ENCODE data around the gene VENTX.

VENTX gene

DNA sequence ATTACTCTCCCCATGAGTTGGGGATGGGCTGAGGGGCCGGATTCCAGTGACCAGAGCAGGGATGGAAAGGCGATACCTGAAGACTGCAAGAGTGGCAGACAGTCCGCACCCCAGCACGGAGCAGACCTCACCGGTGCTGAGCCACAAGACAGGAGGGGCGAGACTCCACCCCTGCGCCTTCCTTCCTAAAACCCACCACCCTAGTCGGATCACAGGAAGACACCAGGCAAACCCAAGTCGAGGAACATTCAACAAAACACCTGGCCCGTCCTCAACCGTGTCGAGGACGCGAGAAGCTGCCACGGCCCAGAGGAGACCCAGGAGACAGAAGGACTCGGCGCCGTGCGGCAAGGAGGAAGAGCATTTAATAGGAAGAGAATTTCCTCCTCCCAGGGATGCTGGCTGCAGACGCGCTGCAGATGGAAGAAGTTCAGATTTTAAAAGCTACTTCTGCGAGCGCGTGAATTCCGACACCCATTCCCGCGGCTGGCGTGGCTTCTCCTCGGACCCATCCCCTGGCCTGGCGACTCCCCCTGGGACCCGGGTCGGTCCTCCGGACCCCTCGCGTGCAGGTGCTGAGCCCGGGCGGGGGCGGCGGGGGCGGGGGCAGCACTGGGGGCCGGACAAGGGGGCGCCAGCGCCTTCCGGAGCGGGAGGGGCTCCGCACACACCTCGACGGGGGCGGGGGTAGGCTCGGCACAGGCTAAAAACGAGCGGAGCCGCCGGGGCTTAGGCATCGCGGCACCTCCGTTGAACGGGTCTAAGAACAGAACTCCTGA, 8.2 kb upstream of the VENTX start (continued):
- TF ChIP-seq POU6F1 (CRISPR knock-in tag; IDR thresholded peaks at IDR 0.05; ENCODE audit: borderline replicate concordance, low read depth) (no peak), RARB (CRISPR knock-in tag; IDR thresholded peaks at IDR 0.05) (no peak), ZNF8 (CRISPR knock-in tag; IDR thresholded peaks at IDR 0.05) (no peak), BACH2 (CRISPR knock-in tag; IDR thresholded peaks at IDR 0.05; ENCODE audit: borderline replicate concordance) (no peak), ISL1 (CRISPR knock-in tag; IDR thresholded peaks at IDR 0.05) (no peak), CSDC2 (CRISPR knock-in tag; IDR thresholded peaks at IDR 0.05) (no peak), ZNF565 (CRISPR knock-in tag; conservative IDR thresholded peaks at IDR 0.05; ENCODE audit: low read depth) (no peak), ZFP3 (CRISPR knock-in tag; IDR thresholded peaks at IDR 0.05) (no peak), ZC3H10 (CRISPR knock-in tag; IDR thresholded peaks at IDR 0.05) (no peak), TCF4 (CRISPR knock-in tag; IDR thresholded peaks at IDR 0.05; ENCODE audit: borderline replicate concordance) (no peak), GLIS3 (CRISPR knock-in tag; IDR thresholded peaks at IDR 0.05) (no peak)

DNA sequence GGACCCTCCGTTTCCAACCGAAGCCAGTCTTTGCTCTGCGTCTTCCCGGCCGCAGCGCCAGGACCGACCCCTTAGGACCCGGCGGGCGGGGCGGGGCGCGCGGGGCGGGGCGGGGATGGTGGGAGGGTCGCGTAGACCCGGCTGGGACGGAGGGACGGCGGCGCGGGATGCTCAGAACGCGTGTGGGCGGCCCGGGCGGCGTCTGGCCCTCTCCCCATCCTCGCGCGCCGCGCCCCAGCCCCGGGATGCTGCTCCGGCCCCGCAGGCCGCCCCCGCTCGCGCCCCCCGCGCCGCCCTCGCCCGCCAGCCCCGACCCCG, 7.7 kb upstream of the VENTX start, which contains the start of gene UTF1:
TSS of gene UTF1 (plus strand) at position 174 of the 318 bp plus-strand sequence. CDS start at position 246, 72 bp downstream.
- no peak for TF ChIP-seq CSRNP3 (CRISPR knock-in tag; IDR thresholded peaks at IDR 0.05)
- no peak for TF ChIP-seq GLIS3 (CRISPR knock-in tag; IDR thresholded peaks at IDR 0.05)
- no peak for TF ChIP-seq ZC3H10 (CRISPR knock-in tag; IDR thresholded peaks at IDR 0.05)
- TF ChIP-seq RARB (CRISPR knock-in tag; IDR thresholded peaks at IDR 0.05): no peak
- no peak for TF ChIP-seq PPARA (CRISPR knock-in tag; IDR thresholded peaks at IDR 0.05; ENCODE audit: borderline replicate concordance)
- TF ChIP-seq ZFP3 (CRISPR knock-in tag; IDR thresholded peaks at IDR 0.05): no peak
- no peak for TF ChIP-seq ZNF70 (CRISPR knock-in tag; IDR thresholded peaks at IDR 0.05)
- no peak for TF ChIP-seq OSR1 (CRISPR knock-in tag; IDR thresholded peaks at IDR 0.05)
- no peak for TF ChIP-seq SNAI2 (CRISPR knock-in tag; IDR thresholded peaks at IDR 0.05)
- TF ChIP-seq TCF4 (CRISPR knock-in tag; IDR thresholded peaks at IDR 0.05; ENCODE audit: borderline replicate concordance): no peak
- TF ChIP-seq POU6F1 (CRISPR knock-in tag; IDR thresholded peaks at IDR 0.05; ENCODE audit: borderline replicate concordance, low read depth): no peak
- no peak for TF ChIP-seq ISL1 (CRISPR knock-in tag; IDR thresholded peaks at IDR 0.05)
- TF ChIP-seq CSDC2 (CRISPR knock-in tag; IDR thresholded peaks at IDR 0.05): no peak
- TF ChIP-seq ZFP30 (CRISPR knock-in tag; IDR thresholded peaks at IDR 0.05): no peak
- TF ChIP-seq ESRRG (CRISPR knock-in tag; IDR thresholded peaks at IDR 0.05): no peak
- TF ChIP-seq PATZ1 (CRISPR knock-in tag; IDR thresholded peaks at IDR 0.05; ENCODE audit: borderline replicate concordance): no peak
- no peak for TF ChIP-seq CREB5 (CRISPR knock-in tag; IDR thresholded peaks at IDR 0.05; ENCODE audit: low read depth)
- TF ChIP-seq ZNF565 (CRISPR knock-in tag; conservative IDR thresholded peaks at IDR 0.05; ENCODE audit: low read depth): no peak
- TF ChIP-seq BACH2 (CRISPR knock-in tag; IDR thresholded peaks at IDR 0.05; ENCODE audit: borderline replicate concordance): no peak
- no peak for ATAC-seq

DNA sequence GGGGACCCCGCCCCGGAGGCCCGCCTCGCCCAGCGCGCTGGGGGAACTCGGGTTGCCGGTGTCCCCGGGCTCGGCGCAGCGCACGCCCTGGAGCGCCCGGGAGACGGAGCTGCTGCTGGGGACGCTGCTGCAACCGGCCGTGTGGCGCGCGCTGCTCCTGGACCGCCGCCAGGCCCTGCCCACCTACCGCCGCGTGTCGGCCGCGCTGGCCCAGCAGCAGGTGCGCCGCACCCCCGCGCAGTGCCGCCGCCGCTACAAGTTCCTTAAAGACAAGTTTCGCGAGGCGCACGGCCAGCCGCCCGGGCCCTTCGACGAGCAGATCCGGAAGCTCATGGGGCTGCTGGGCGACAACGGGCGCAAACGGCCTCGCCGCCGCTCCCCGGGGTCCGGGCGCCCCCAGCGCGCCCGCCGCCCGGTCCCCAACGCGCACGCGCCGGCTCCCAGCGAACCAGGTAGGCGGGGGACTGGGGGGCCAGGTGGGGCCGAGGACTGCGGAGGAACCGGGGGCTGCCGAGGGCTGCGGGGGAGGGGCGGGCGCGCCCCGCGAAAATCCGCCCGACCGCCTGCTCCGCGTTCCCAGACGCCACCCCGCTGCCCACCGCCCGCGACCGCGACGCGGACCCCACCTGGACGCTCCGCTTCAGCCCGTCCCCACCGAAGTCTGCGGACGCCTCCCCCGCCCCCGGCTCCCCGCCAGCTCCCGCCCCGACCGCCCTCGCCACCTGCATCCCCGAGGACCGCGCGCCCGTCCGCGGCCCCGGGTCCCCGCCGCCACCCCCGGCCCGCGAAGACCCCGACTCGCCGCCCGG, 7.1 kb upstream of the VENTX start:
- no peak for ATAC-seq
- TF ChIP-seq ISL1 (CRISPR knock-in tag; IDR thresholded peaks at IDR 0.05): no peak
- no peak for TF ChIP-seq TSHZ2 (CRISPR knock-in tag; IDR thresholded peaks at IDR 0.05)
- no peak for TF ChIP-seq POU6F1 (CRISPR knock-in tag; IDR thresholded peaks at IDR 0.05; ENCODE audit: borderline replicate concordance, low read depth)
- TF ChIP-seq ZFP3 (CRISPR knock-in tag; IDR thresholded peaks at IDR 0.05): no peak
- TF ChIP-seq TCF4 (CRISPR knock-in tag; IDR thresholded peaks at IDR 0.05; ENCODE audit: borderline replicate concordance): no peak
- TF ChIP-seq ESRRG (CRISPR knock-in tag; IDR thresholded peaks at IDR 0.05): no peak
- no peak for TF ChIP-seq ZNF565 (CRISPR knock-in tag; conservative IDR thresholded peaks at IDR 0.05; ENCODE audit: low read depth)

Measured in SK-N-SH treated with all-trans-retinoic acid at 6 μM for 48 hours (cell line).